ENCODE data around the gene CUZD1.
"Not testable (repeated sequence)": the region's sequence is repeated elsewhere in the genome, so short reads cannot be mapped to it uniquely, and the experiment has no call there.

CUZD1 gene, protein sequence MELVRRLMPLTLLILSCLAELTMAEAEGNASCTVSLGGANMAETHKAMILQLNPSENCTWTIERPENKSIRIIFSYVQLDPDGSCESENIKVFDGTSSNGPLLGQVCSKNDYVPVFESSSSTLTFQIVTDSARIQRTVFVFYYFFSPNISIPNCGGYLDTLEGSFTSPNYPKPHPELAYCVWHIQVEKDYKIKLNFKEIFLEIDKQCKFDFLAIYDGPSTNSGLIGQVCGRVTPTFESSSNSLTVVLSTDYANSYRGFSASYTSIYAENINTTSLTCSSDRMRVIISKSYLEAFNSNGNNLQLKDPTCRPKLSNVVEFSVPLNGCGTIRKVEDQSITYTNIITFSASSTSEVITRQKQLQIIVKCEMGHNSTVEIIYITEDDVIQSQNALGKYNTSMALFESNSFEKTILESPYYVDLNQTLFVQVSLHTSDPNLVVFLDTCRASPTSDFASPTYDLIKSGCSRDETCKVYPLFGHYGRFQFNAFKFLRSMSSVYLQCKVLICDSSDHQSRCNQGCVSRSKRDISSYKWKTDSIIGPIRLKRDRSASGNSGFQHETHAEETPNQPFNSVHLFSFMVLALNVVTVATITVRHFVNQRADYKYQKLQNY

DNA sequence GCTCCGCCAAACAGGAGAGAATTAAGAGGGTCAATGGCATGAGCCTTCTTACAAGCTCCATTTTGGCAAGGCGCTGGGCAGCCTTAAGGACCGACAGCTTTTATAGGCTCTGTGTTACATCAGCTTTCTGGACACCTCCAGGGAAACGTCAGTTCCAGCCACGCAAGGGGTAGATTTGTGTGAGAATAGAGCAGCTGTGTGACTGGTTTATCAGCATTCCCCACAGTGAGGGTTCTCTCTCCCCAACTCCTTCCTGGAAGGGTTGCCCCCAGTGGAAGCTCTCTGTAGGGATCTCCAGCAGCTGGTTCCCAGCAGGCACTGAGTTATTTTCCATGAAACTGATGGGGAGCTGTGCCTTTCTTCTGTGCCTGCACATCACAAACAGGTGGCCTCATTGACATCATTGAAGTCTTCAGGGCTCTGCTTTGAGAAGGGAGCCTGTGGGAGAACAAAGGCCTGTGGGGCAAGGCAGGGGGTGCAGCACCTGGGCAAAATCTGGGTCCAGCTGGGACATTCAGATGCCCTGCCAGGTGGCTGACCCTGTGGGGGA is at the start of gene CUZD1:
Gene CUZD1 (minus strand): TSS at position 75 of the 550 bp plus-strand sequence. CDS start 14 bp downstream, at position 61.
- DNase-seq: no peak

DNA sequence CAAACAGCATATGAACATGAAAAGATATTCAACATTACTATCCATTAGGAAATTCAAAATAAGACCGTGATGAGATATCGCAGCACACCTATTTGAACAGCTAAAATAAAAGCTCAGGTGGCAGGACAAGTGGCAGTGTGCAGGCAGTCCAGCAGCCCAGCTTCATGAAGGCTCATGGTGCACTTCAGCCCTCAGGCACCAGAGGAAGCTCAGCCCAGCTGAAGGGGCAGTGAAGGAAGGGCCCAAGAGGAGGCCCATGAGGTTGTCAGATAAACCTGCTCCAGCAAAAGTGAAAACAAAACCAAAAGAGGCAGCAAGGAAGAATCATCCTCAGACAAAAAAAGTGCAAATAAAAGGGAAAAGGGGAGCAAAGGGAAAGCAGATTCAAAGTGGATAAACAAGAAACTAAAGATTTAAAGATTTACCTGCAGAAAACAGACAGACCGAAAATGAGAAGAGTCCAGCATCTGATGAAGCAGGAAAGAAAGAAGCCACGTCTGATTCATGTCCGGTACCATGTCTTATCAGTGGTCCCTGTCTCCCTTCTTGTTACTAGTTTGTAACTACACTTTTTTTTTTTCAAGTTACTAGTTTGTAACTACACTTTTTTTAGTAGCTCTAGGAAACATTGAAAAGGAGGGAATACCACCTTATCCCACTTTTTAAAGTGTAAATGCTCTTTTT is 48.7 kb upstream of the CUZD1 start:
- no peak for DNase-seq

DNA sequence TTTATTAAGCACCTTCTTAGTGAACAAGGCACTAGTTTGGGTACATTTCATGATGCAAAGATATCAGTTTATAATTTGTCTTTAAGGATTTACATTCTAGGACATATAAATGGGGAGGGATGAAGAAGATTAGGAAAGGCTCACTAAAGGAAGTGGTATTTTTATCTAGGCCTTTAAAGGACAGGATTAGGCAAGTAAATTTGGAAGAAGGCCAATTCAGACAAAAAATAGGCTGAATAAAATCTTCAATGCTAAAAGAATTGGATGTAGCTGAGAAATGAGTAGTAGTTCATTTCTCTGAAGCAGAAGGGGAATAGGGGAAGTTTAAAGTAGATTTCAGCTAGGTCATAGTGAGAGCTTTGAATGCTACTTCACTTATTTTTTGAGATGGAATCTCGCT is 38.5 kb upstream of the CUZD1 start:
- no peak for DNase-seq

DNA sequence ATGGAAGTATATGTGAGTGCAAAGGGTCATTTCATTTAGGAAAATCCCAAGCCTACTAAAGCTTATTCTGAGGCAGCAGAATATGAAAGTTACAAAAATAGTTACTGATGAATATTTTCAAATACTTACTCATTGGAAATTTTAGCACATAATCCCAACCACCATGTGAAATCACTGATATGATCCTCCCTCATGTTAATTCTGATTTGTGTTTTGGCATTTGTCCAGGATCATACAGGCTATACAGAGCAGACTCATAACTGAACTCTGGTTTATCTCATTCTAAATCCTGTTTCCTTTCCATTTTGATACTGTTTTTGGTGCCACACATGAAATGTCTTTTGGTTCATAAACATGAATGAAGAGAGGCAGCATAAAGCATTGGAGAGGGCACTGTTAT is 37.1 kb upstream of the CUZD1 start:
- no peak for DNase-seq

DNA sequence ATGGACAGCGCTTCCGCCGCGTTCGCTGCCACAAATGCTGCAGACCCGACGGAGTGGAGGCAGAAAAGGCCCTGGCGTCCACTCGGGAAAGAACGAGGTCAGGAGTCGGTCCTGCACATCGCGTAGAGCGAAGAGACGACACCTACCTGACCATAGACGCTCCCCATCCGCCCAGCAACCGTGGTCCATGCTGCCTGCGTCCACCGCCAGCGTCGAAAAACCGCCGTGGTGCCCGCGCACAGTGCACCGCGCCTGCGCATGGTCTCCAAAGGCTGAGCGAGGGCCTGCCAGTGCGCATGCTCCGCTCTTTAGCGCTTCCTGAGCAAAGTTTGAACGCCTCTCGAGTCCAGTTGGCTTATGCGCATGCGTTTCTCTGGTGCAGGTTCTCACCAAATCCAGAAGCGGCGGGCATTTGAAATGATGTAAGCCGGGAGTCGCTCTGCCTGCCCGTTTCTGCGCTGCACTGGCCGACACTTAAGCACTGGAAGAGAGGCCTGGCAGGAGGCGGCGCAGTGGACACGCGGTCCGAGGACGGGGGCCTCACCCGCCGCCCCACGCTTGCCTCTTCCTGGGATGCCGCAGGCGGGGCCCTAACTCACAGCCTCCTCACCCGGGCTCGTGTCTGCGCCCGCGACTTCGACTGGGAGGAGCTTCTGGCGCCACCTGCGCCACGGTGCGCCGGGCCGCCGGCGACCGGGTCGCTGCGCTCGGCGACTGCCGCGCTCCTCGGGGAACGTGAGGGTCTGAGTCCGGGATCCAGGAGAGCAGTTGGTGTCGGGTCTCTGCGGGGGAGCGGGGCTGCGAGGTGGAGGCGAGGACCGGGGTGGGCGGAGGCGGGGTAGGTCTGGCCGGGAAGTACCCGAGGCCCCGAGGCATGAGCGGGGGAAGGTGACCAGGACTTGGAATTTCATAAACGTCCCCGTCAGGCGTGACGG is 33.9 kb upstream of the CUZD1 start, which contains the start of gene FAM24B:
Gene FAM24B (minus strand): TSS at position 243 of the 935 bp plus-strand sequence. CDS start 29,066 bp downstream, outside the sequence.
- peak; percentile 86 for DNase-seq

DNA sequence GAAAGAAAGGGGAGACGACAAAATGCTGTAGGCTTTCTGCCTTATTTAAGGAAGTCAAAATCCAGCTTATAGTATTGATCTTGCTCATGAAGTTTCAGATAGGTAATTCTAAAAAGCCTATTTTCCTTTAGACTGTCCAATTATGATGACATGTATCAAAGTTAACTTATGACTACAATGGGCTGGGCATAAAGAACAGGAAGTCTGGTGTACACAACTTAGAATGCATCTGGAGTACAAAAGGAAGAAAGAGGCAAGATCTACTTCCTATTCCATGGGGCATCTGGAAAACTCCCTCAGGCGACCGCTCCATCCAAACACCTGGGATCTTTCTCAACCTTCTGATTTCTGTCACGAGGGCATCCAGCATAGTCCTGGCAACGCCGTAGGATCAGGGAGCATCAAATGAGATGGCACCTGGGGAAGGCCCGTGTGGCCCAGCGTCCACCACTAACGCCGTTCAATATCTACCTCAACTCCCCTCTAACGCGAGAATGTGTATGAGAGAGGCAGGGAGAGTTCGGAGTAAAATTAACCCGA is 33.2 kb upstream of the CUZD1 start:
- no peak for DNase-seq

DNA sequence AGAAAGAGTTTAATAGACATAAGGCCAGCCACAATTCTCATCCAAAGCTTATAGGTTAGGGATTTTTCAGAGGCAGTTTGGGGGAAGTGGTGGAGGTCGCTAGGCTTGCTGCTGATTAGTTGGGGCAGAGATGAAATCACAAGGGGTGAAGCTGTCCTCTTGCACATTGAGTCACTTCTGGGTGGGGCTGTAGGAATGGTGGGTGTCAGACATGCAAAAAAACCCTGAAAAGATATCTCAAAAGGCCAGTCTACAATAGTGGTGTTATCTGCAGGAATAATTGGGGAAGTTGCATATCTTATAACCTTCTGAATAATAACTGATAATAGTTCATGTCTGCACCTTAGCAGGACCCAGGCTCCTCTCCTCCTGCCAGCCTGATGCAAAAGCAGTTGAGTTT is 31.6 kb upstream of the CUZD1 start:
- DNase-seq: no peak

DNA sequence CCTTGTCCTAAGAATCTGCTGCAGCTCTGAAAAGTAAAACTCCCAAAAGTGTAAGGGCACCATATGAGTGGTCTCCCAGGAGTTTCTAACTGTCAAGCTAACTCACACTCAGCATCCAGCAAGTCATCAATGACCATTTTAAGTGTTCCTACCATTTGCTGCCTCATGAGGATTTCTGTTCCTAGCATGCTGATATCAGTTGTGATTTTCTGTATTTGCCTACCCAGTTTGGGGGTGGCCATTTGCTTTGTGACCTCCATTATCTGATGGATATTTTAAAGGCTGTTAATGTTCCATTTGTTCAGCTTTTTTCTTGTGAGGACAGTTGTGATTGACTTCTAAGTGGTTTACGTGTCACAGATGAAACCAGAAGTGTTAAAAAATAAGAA is 30.8 kb upstream of the CUZD1 start:
- DNase-seq: no peak

DNA sequence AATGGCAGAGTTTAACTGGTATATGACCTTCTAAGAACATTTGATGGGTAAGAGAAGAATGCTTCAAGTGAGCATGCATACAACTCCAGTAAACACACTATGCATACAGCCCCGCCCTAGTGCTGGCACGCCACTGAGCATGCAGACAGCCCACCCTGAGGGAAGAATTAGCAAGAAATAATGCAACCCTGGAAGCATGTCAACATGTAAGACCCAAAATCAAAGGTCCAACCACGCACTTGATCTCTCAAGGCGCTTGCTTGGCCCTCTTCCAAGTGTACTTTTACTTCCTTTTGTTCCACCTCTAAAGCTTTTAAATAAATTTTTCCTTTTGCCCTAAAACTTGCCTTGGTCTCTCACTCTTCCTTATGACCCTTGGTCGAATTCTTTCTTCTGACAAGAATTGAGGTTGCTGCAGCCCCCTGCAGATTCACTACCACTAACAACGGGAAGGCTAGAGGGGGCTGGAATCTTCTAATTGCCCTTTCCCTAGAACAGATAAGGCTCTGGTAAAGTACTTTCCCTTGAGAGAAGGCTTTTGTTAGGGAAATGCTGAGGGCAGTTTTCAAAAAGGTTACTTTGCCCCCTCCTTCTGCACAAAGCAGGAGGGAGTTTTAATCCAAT is 30.3 kb upstream of the CUZD1 start:
- no peak for DNase-seq

DNA sequence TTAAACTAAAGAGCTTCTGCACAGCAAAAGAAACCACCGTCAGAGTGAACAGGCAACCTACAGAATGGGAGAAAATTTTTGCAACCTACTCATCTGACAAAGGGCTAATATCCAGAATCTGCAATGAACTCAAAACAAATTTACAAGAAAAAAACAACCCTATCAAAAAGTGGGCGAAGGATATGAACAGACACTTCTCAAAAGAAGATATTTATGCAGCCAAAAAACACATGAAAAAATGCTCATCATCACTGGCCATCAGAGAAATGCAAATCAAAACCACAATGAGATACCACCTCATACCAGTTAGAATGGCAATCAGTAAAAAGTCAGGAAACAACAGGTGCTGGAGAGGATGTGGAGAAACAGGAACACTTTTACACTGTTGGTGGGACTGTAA is 26.3 kb upstream of the CUZD1 start:
- not testable (repeated sequence) for DNase-seq

DNA sequence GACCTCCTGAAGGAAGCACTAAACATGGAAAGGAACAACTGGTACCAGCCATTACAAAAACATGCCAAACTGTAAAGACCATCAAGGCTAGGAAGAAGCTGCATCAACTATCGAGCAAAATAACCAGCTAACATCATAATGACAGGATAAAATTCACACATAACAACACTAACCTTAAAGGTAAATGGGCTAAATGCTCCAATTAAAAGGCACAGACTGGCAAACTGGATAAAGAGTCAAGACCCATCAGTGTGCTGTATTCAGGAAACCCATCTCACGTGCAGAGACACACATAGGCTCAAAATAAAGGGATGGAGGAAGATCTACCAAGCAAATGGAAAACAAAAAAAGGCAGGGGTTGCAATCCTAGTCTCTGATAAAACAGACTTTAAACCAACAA is 23.1 kb upstream of the CUZD1 start:
- not testable (repeated sequence) for DNase-seq

DNA sequence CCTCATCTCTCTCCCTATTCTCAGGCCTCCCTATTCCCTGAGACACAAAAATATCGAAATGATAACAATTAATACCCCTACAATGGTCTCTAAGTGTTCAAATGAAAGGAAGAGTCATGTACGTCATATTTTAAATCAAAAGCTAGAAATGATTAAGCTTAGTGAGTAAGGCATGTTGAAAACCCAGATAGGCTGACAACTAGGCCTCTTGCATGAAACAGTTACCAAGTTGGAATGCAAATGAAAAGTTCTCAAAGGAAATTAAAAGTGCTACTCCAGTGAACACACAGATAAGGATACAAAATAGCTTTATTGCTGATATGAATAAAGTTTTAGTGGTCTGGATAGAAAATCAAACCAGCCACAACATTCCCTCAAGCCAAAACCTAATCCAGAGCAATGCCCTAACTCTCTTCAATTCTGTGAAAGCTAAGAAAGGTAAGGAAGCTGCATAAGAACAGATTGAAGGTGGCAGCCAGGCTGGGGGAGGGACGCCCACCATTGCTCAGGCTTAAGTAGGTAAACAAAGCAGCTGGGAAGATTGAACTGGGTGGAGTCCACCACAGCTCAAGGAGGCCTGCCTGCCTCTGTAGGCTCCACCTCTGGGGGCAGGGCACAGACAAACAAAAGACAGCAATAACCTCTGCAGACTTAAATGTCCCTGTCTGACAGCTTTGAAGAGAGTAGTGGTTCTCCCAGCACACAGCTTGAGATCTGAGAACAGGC is 21.3 kb upstream of the CUZD1 start:
- DNase-seq: not testable (repeated sequence)

DNA sequence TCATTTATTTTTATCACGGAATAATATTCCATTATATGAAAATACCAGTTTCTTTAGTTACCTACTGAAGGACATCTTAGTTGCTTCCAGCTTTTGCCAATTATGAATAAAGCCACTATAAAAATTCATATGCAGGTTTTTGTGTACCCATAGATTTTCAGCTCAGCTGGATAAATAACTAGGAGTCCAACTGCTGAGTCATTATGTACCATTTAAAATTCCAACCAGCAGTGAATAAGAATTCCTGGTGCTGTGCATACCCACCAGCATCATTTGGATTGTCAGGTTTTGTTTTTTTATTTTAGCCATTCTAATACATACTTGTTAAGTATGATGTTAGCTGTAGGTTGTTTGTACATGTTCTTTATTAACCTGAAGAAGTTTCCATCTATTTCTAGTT is 19.2 kb upstream of the CUZD1 start:
- no peak for DNase-seq

DNA sequence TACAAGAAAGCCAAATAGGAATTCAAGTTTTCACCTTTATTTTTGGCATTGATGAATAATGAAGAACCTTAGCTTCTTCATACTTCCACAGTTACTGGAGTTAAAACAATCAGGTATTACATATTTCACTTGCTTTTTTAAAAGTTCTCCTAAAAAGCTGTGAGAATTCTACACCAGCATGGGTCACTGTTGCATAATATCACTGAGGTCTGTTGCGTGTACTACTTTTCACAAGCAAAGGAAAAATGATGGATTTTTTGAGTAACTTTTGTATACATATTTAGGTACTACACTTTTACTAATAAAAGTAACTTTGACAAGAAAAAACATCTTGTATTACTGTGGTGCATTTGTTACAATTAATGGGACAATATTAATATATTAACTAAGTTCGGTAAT is 18.5 kb upstream of the CUZD1 start:
- no peak for DNase-seq

DNA sequence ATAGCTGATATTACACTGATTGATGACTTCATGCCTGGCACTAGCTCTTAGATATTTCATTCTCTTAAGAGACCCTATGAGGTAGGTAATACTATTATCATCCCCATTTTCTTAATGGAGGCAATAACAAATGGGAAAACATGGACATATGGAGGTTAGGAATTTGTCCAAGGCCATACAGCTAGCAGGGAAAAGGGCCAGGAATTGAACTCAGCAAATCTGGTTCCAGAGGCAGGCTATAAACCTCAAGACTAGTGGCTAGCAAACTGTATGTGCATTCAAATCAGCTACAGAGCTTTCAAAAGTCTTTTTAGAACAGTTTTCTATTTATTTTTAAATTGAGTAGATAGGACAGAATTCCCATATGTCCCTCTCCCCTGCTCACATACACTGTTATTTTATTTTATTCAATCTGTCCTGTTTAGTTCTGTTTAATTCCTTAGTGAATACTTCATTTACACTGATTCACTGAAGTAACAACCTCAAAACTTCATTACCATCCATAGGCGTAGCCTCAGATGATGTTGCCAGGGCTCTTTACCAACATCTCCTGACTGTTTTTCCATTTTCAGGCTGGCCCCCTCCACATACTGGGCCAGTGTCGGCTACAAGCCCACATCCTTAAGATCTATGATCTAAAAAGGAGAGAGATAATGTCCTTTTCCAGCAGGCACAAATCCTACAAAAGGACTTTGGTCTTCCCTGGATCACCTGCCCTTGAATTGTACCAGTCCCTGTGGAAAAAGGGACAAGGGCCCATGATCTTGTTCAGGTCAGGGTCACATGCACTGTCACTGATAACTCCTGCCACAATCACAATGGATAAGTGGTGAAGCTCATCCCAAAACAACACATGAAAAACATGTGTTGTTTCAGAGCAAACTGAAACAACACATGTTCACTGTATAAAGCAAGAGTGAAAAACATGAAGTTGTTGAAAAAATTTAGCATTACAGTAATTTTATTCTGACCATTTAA is 17.8 kb upstream of the CUZD1 start:
- DNase-seq: no peak

DNA sequence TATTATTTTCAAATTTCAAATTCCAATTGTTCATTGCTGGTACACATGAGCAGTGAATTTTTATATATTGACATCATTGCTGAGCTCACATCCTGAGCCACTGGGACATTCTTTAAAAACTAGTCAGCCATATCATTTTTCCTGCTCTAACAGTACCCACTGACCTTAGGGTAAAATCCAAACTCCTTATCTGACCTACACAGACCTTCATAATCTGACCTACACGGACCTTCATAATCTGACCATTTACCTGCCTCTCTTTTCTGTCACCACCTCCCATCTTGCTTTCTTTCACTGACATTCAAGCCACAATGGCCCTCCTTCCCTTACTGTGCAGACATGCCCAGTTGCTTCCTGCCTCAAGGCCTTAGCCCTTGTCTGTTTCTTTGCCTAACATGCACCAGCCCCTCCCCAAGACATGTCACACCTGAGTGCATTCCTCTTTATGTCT is 16.1 kb upstream of the CUZD1 start:
- no peak for DNase-seq

DNA sequence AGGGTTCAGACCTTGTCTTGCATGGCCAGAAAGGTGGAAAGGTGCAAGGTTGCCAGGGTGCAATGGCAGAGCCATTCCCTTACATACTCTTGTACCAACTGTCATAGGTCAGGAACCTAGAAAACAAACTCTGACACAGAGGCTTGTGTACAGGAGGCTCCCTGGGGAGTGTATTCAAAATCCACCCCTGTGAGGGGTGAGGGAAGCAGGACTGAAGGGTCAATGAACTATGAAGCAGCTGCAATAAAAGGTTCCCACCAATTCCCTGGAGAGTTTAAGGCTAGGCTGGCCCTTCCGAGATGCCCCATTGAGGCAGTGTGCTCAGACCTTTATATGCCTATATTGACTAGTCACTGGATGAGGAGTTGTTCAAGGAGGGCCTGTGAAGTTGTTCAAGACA is 13.9 kb upstream of the CUZD1 start:
- no peak for DNase-seq

DNA sequence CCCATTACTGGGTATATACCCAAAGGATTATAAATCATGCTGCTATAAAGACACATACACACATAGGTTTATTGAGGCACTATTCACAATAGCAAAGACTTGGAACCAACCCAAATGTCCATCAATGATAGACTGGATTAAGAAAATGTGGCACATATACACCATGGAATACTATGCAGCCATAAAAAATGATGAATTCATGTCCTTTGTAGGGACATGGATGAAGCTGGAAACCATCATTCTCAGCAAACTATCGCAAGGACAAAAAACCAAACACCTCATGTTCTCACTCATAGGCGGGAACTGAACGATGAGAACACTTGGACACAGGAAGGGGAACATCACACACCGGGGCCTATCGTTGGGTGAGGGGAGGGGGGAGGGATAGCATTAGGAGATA is 12.4 kb upstream of the CUZD1 start:
- DNase-seq: not testable (repeated sequence)

DNA sequence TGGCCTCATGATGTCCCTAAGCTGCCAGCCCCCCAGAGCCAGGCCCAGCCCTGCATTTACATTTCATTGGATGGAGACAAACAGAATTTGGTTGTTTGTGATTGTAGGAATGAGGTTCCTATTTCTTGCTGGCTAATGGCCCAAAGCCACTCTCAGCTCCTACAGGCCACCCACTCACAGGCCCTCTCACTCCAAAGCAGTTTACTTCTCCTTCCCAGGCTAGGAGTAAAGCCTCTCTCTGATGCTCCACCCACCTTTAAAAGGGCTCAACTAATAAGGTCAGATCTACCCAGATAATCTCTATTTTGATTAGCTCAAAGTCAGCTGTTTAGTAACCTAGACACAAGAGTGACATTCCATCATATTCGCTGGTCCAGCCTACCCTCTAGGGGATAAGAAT is 11.2 kb upstream of the CUZD1 start:
- no peak for DNase-seq

DNA sequence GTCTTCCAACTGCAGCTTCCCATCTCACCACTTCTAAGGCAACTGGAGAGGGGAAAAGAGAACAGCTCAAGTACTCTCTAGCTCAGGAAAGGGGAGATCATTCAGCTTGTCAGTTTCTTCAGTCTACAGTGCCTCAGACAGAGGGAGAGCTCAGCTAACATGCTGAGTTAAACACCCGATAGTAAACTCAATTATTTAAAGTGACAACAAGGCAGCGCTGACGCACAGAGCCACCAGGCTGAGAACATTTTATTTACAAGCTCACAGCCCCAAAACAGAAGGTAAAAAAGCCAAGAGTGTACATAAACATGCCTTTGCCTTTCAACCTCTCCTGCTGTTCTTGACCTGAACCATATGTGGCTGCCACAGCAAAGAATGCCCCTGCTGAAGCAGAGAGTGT is 10.1 kb upstream of the CUZD1 start:
- no peak for DNase-seq

All from GOT3 (cell line).